PFSK-1 (cell line): Measurements from ENCODE around the gene ABI3BP.

Experiments
- FOXP2 ChIP-seq: optimal IDR thresholded peaks from 2 replicates; pipeline ENCODE3; 2011; ENCODE audit warnings: borderline replicate concordance, control low read depth, inconsistent platforms; ENCODE audit not compliant: insufficient read depth; ENCODE audit errors: extremely low read length, extremely low read depth
- POLR2AphosphoS5 ChIP-seq: IDR thresholded peaks from 2 replicates; pipeline ENCODE4 v1.6.1; 2012; ENCODE audit warnings: low read depth, mild to moderate bottlenecking, control low read depth, low read length, moderate library complexity
- REST ChIP-seq, 2 experiments: IDR thresholded peaks; 2 replicates each; pipeline versions ENCODE4 v1.6.1 to v1.8.0; 2011 to 2012; ENCODE audit warnings: low read depth in 2 of 2, low read length in 2 of 2, control low read depth in 1 of 2, inconsistent platforms in 1 of 2, mild to moderate bottlenecking in 1 of 2, moderate library complexity in 1 of 2; ENCODE audit not compliant: insufficient read depth in 1 of 2

- TF ChIP-seq POLR2AphosphoS5 = no peak
- TF ChIP-seq REST (IDR thresholded peaks at IDR 0.05; ENCODE audit: insufficient read depth in 1 of 2, low read depth in 2 of 2, low read length in 2 of 2) = no peak
- no peak for TF ChIP-seq FOXP2
These were observed 17.5 kb downstream of the ABI3BP start for GRCh38 chr3:100975714-100976113.
